ENCODE data around the gene ZFR2.

- TF ChIP-seq CTCF (IDR thresholded peaks at IDR 0.05; ENCODE audit: low read length), result no peak
- no peak for TF ChIP-seq EZH2 (IDR thresholded peaks at IDR 0.05; ENCODE audit: borderline replicate concordance, low read length)
Observed at GRCh38 chr19:3759482-3760254, 109.2 kb downstream of the ZFR2 start.

Measured in OCI-LY1 (cell line).